Right atrium auricular region (tissue), 2 donors: ENCODE measurements around the gene CUEDC1. TPM values are rescaled to one million over a fixed set of nuclear protein-coding genes. Genes with fewer than 3 reads are reported as not detected.
"Not testable (repeated sequence)": the region's sequence is repeated elsewhere in the genome, so short reads cannot be mapped to it uniquely, and the experiment has no call there.

Source experiments
- DNase-seq: peaks from one replicate; pipeline ENCODE4 v3.0.0-alpha.2; 2019; ENCODE audit warnings: low spot score
- H3K27ac ChIP-seq, 2 donors: fragments of 200-600 bp; sonication (generic); 1 replicate in 1 of 2; 2 replicates in 1 of 2; pipeline ENCODE4 v1.5.1; 2016 to 2019
- H3K27me3 ChIP-seq, 2 donors: fragments of 200-600 bp; sonication (generic); one replicate each; pipeline versions ENCODE4 v1.5.1 to v1.6.0; 2017 to 2019
- H3K36me3 ChIP-seq: fragments of 200-600 bp; sonication (generic); one replicate; pipeline ENCODE4 v1.5.1; 2016
- H3K4me1 ChIP-seq, 2 donors: fragments of 200-600 bp; sonication (generic); one replicate each; pipeline versions ENCODE4 v1.5.1 to v1.6.0; 2017 to 2019
- H3K4me3 ChIP-seq, 2 donors: fragments of 200-600 bp; sonication (generic); 1 replicate in 1 of 2; 2 replicates in 1 of 2; pipeline ENCODE4 v1.5.1; 2017 to 2019; ENCODE audit warnings: mild to moderate bottlenecking in 1 of 2, moderate library complexity in 1 of 2
- H3K9me3 ChIP-seq, 2 donors: fragments of 200-600 bp; sonication (generic); one replicate each; pipeline ENCODE4 v1.5.1; 2019
- CTCF ChIP-seq, 2 donors: fragments of 200-600 bp; sonication (generic); IDR thresholded peaks; one replicate each; pipeline ENCODE4 v1.5.1; 2019; ENCODE audit warnings: antibody characterized with exemption in 2 of 2
- total RNA-seq, 2 donors: library from RNA; depleted of rRNA; stranded (reverse); fragments of >200 nt; gene quantifications; one replicate each; pipeline ENCODE4 v1.1.0, GENCODE V29; 2016

Gene CUEDC1
- total RNA-seq, 2 donors from 2014 or later, result 32.5 to 33.3 TPM

- Histone ChIP-seq H3K4me1 (peaks cover 0 to 88% of the 10 kb centered on the region in 2 donors), H3K27me3 (no peaks in the 10 kb centered on the region), H3K4me3 (no peak overlapping the region), H3K36me3 (no peaks in the 10 kb centered on the region), H3K27ac (peak overlapping the region; percentile 46 to 57), H3K9me3 (no peaks in the 10 kb centered on the region)
- TF ChIP-seq CTCF (IDR thresholded peaks at IDR 0.05), result no peak
- DNase-seq, result no peak
Observed at GRCh38 chr17:57927048-57927723, 28.0 kb downstream of the CUEDC1 start.

- no peak overlapping the region for H3K4me3 ChIP-seq
- H3K27me3 ChIP-seq, result no peaks in the 10 kb centered on the region
- H3K4me1 ChIP-seq, result peaks cover 0 to 88% of the 10 kb centered on the region in 2 donors
- no peaks in the 10 kb centered on the region for H3K9me3 ChIP-seq
- no peak for TF ChIP-seq CTCF (IDR thresholded peaks at IDR 0.05)
- no peaks in the 10 kb centered on the region for H3K36me3 ChIP-seq
- peak overlapping the region; percentile 46 to 57 for H3K27ac ChIP-seq
- DNase-seq, result no peak
Observed at GRCh38 chr17:57926723-57927047, 28.5 kb downstream of the CUEDC1 start.

- Histone ChIP-seq H3K4me1 (peaks cover 0 to 87% of the 10 kb centered on the region in 2 donors), H3K36me3 (no peaks in the 10 kb centered on the region), H3K9me3 (no peaks in the 10 kb centered on the region), H3K4me3 (no peak overlapping the region), H3K27ac (peak overlapping the region; percentile 44 to 51), H3K27me3 (no peaks in the 10 kb centered on the region)
- no peak for TF ChIP-seq CTCF (IDR thresholded peaks at IDR 0.05)
- DNase-seq, result no peak
Observed at GRCh38 chr17:57925361-57925990, 29.7 kb downstream of the CUEDC1 start.

GRCh38 chr17:57924677-57925076 lies 30.5 kb downstream of the CUEDC1 start:
- Histone ChIP-seq H3K27ac (peak overlapping the region; percentile 44 to 51), H3K4me3 (no peak overlapping the region), H3K27me3 (no peaks in the 10 kb centered on the region), H3K36me3 (no peaks in the 10 kb centered on the region), H3K4me1 (peaks cover 0 to 79% of the 10 kb centered on the region in 2 donors), H3K9me3 (no peaks in the 10 kb centered on the region)
- TF ChIP-seq CTCF (IDR thresholded peaks at IDR 0.05), result no peak
- no peak for DNase-seq

- TF ChIP-seq CTCF (IDR thresholded peaks at IDR 0.05), result no peak
- Histone ChIP-seq H3K27me3 (no peaks in the 10 kb centered on the region), H3K9me3 (no peaks in the 10 kb centered on the region), H3K36me3 (no peaks in the 10 kb centered on the region), H3K27ac (no peak overlapping the region), H3K4me1 (peaks cover 0 to 74% of the 10 kb centered on the region in 2 donors), H3K4me3 (no peak overlapping the region)
- no peak for DNase-seq
Observed at GRCh38 chr17:57923182-57923872, 31.9 kb downstream of the CUEDC1 start.

- H3K27me3 ChIP-seq, DNase-seq, H3K9me3 ChIP-seq, H3K36me3 ChIP-seq, H3K4me3 ChIP-seq: not testable (repeated sequence)
- H3K4me1 ChIP-seq, result peaks cover 0 to 75% of the 10 kb centered on the region in 2 donors
- H3K27ac ChIP-seq, result peak overlapping the region in 1 of 2 donors; percentile 73
Observed at GRCh38 chr17:57922745-57923144, 32.5 kb downstream of the CUEDC1 start.
